HepG2 (cell line): ENCODE measurements around the gene CAST. TPM values are rescaled to one million over a fixed set of nuclear protein-coding genes. Genes with fewer than 3 reads are reported as not detected.

ENCODE experiments used
- ATAC-seq: fragments of 200-7000 bp; cut with Tn5 transposase; 3 replicates; pipeline ENCODE4 v1.9.1; 2020; ENCODE audit warnings: mild to moderate bottlenecking, moderate library complexity
- BruUV-seq: library from RNA; stranded (reverse); fragments of 400-500 nt; replicated peaks from 2 replicates; lab custom pipeline; 2021; lab: Mats Ljungman, UMichigan
- CTCF ChIA-PET: fragments of 300-600 bp; formaldehyde crosslinking; extraction: SDS; loops from one replicate; lab custom pipeline; 2021; ENCODE audit warnings: low total read pairs, inconsistent platforms, low intra/inter-chr PET ratio; lab: Yijun Ruan, JAX
- POLR2A ChIA-PET: fragments of 350-600 bp; sonication (Branson Sonifier 250); formaldehyde crosslinking; loops from one replicate; lab custom pipeline; 2020; ENCODE audit warnings: antibody characterized with exemption, inconsistent platforms; lab: Yijun Ruan, JAX
- DNase-seq: peaks from one replicate; pipeline ENCODE4 v3.0.0-alpha.2; 2015; ENCODE audit warnings: low spot score
- FAIRE-seq: peaks from 3 replicates; lab custom pipeline; 2011; peaks lifted over from hg19 to GRCh38; lab: Jason Lieb, UNC
- H2AFZ ChIP-seq: one replicate; pipeline ENCODE4 v1.6.1; 2011; ENCODE audit warnings: low read length, inconsistent platforms
- H3K27ac ChIP-seq: fragments of 300-600 bp; 3 replicates; pipeline ENCODE4 v1.8.0; 2011; ENCODE audit warnings: mixed run types, mild to moderate bottlenecking, mixed read lengths, low read length, inconsistent platforms; ENCODE audit not compliant: insufficient read depth; ENCODE audit errors: extremely low read length
- H3K27me3 ChIP-seq, 2 experiments: fragments of 200-600 bp in 1 of 2; 2 replicates in 1 of 2; 3 replicates in 1 of 2; pipeline versions ENCODE4 v1.6.0 to v1.8.0; 2011; ENCODE audit warnings: low read length in 2 of 2, mild to moderate bottlenecking in 2 of 2, moderate library complexity in 2 of 2, inconsistent platforms in 1 of 2; ENCODE audit not compliant: insufficient read depth in 2 of 2, control insufficient read depth in 1 of 2
- H3K36me3 ChIP-seq, 2 experiments: fragments of 200-600 bp in 1 of 2; replicated peaks in 1 of 2; 2 replicates in 1 of 2; 3 replicates in 1 of 2; pipeline versions ENCODE4 v1.5.1 to v1.8.0; 2011; ENCODE audit warnings: low read length in 2 of 2, inconsistent platforms in 1 of 2; ENCODE audit not compliant: insufficient read depth in 2 of 2, control insufficient read depth in 1 of 2
- H3K4me1 ChIP-seq: 2 replicates; pipeline ENCODE4 v1.5.1; 2012; ENCODE audit warnings: low read length, inconsistent platforms; ENCODE audit not compliant: insufficient read depth
- H3K4me2 ChIP-seq: 2 replicates; pipeline ENCODE4 v1.6.0; 2011; ENCODE audit warnings: low read depth, low read length, inconsistent platforms
- H3K4me3 ChIP-seq, 3 experiments: fragments of 200-600 bp in 1 of 3; sonication (generic), shearing (Covaris generic) in 1 of 3; replicated peaks in 1 of 3; 2 replicates each; pipeline ENCODE4 v1.5.1; 2011 to 2016; ENCODE audit warnings: low read length in 3 of 3, inconsistent platforms in 2 of 3, low read depth in 2 of 3, mild to moderate bottlenecking in 2 of 3, control low read depth in 1 of 3, mixed read lengths in 1 of 3; ENCODE audit not compliant: insufficient read depth in 1 of 3
- H3K79me2 ChIP-seq: one replicate; pipeline ENCODE4 v1.6.1; 2011; ENCODE audit warnings: low read length, inconsistent platforms; ENCODE audit not compliant: insufficient read depth
- H3K9ac ChIP-seq: 2 replicates; pipeline ENCODE4 v1.6.0; 2011; ENCODE audit warnings: mild to moderate bottlenecking, low read depth, low read length, inconsistent platforms; ENCODE audit not compliant: insufficient read depth
- H3K9me3 ChIP-seq: 2 replicates; pipeline ENCODE4 v1.5.1; 2012; ENCODE audit warnings: mild to moderate bottlenecking, low read length
- H4K20me1 ChIP-seq: 2 replicates; pipeline ENCODE4 v1.6.0; 2011; ENCODE audit warnings: inconsistent platforms, mild to moderate bottlenecking, low read length, moderate library complexity; ENCODE audit not compliant: insufficient read depth
- BRD4 ChIP-seq: sonication (generic); formaldehyde crosslinking; IDR thresholded peaks from 2 replicates; pipeline ENCODE4 v1.4.0; 2020; ENCODE audit warnings: missing genetic modification reagents
- CCAR2 ChIP-seq: fragments of 200-400 bp; formaldehyde crosslinking; optimal IDR thresholded peaks from 2 replicates; pipeline ENCODE3; 2018; ENCODE audit warnings: low read depth, mild to moderate bottlenecking, low read length, moderate library complexity
- HDAC1 ChIP-seq: sonication (generic); formaldehyde crosslinking; IDR thresholded peaks from 2 replicates; pipeline ENCODE4 v1.5.1; 2020; ENCODE audit warnings: mild to moderate bottlenecking, missing genetic modification reagents
- NR1H2 ChIP-seq: sonication (generic); formaldehyde crosslinking; IDR thresholded peaks from 2 replicates; pipeline ENCODE4 v1.8.1; 2022; ENCODE audit warnings: low read depth, missing genetic modification reagents, borderline replicate concordance
- PAF1 ChIP-seq: IDR thresholded peaks from 2 replicates; pipeline ENCODE4 v1.6.1; 2016; ENCODE audit warnings: missing genetic modification reagents, missing compliant biosample characterization
- PTBP1 ChIP-seq: fragments of 200-400 bp; formaldehyde crosslinking; IDR thresholded peaks from 2 replicates; pipeline ENCODE4 v1.6.1; 2018; ENCODE audit warnings: low read length, low read depth; ENCODE audit not compliant: poor library complexity, severe bottlenecking
- TOE1 ChIP-seq: sonication (generic); formaldehyde crosslinking; IDR thresholded peaks from 2 replicates; pipeline ENCODE4 v1.4.0; 2020; ENCODE audit warnings: mild to moderate bottlenecking, missing genetic modification reagents
- TRIM24 ChIP-seq: sonication (generic); formaldehyde crosslinking; IDR thresholded peaks from 2 replicates; pipeline ENCODE4 v1.8.0; 2022; ENCODE audit warnings: mild to moderate bottlenecking, missing genetic modification reagents
- ZBTB7A ChIP-seq: sonication (generic); formaldehyde crosslinking; IDR thresholded peaks from 2 replicates; pipeline ENCODE4 v1.8.0; 2022; ENCODE audit warnings: mild to moderate bottlenecking, missing genetic modification reagents
- ZFP90 ChIP-seq: sonication (generic); formaldehyde crosslinking; IDR thresholded peaks from 2 replicates; pipeline ENCODE4 v1.8.0; 2022; ENCODE audit warnings: missing genetic modification reagents, mild to moderate bottlenecking, inconsistent platforms, borderline replicate concordance
- ZKSCAN1 ChIP-seq: fragments of 150-350 bp; IDR thresholded peaks from 2 replicates; pipeline ENCODE4 v1.6.1; 2014; ENCODE audit warnings: low read length
- ZNF260 ChIP-seq: sonication (generic); formaldehyde crosslinking; IDR thresholded peaks from 2 replicates; pipeline ENCODE4 v1.4.0; 2020; ENCODE audit warnings: missing genetic modification reagents, low read depth, mild to moderate bottlenecking, borderline replicate concordance
- ZNF383 ChIP-seq: sonication (generic); formaldehyde crosslinking; IDR thresholded peaks from 2 replicates; pipeline ENCODE4 v1.4.0; 2020; ENCODE audit warnings: missing genetic modification reagents, mild to moderate bottlenecking, borderline replicate concordance
- ZNF562 ChIP-seq: sonication (generic); formaldehyde crosslinking; IDR thresholded peaks from 2 replicates; pipeline ENCODE4 v1.8.0; 2022; ENCODE audit warnings: missing genetic modification reagents, borderline replicate concordance
- ZNF644 ChIP-seq: IDR thresholded peaks from 2 replicates; pipeline ENCODE4 v1.6.1; 2016; ENCODE audit warnings: low read depth
- ZNF672 ChIP-seq: sonication (generic); formaldehyde crosslinking; IDR thresholded peaks from 2 replicates; pipeline ENCODE4 v1.8.1; 2022; ENCODE audit warnings: missing genetic modification reagents
- WGBS: methylation state at CpG from one replicate; pipeline ENCODE4 v1.1.6; 2017; ENCODE audit warnings: low lambda C conversion rate; 5-methylcytosine and 5-hydroxymethylcytosine counted together
- in situ Hi-C: cut with HindIII; loops from 2 replicates; pipeline ENCODE4 v1.10.0; 2017; ENCODE audit warnings: low pct_unique_long_range_greater_than_20kb; ENCODE audit not compliant: extremely low pct_ligation_motif_present
- intact Hi-C: fragments of 100-400 bp; cut with micrococcal nuclease; formaldehyde crosslinking; loops from one replicate; pipeline ENCODE4 v1.10.0; 2022; ENCODE audit not compliant: unreplicated experiment
- polyA plus RNA-seq, 8 experiments: library from polyadenylated mRNA; depleted of rRNA in 3 of 8; stranded (reverse) in 7 of 8; unstranded in 1 of 8; fragments of >200 nt; fragmentation: Illumina TruSeq in 4 of 8; extraction: Trizol in 4 of 8; gene quantifications; 2 replicates each; pipeline versions ENCODE4 v1.2.1 to v1.2.3, GENCODE V29; 2011 to 2016; ENCODE audit warnings: low read depth in 4 of 8, missing spikeins in 1 of 8, mixed read lengths in 1 of 8; ENCODE audit not compliant: insufficient read depth in 1 of 8
- total RNA-seq, 5 experiments: library from RNA; depleted of rRNA; stranded (reverse); fragments of >200 nt; fragmentation: Illumina TruSeq; extraction: Trizol; gene quantifications; 2 replicates each; pipeline ENCODE4 v1.2.3, GENCODE V29; 2016; ENCODE audit warnings: low read depth in 1 of 5
- TF ChIP-seq, protein P1 (sequence below), 2 experiments: IDR thresholded peaks; 2 replicates each; pipeline ENCODE4 v1.6.1; 2011 to 2012; ENCODE audit warnings: low read length in 2 of 2, borderline replicate concordance in 1 of 2, low read depth in 1 of 2, mild to moderate bottlenecking in 1 of 2, moderate library complexity in 1 of 2
- TF ChIP-seq, protein P2 (sequence below): sonication (generic); formaldehyde crosslinking; conservative IDR thresholded peaks from 2 replicates; pipeline ENCODE4 v1.5.0; 2020; ENCODE audit warnings: missing genetic modification reagents
- TF ChIP-seq, protein P3 (sequence below): sonication (generic); formaldehyde crosslinking; IDR thresholded peaks from 2 replicates; pipeline ENCODE4 v1.5.1; 2020; ENCODE audit warnings: missing genetic modification reagents, mild to moderate bottlenecking, borderline replicate concordance

The CAST gene
- total and polyA plus RNA-seq, 2 of the 13 experiments (the other 11 are each of a cell fraction or from before 2014, with no cell fraction given) = 42.1 to 67.6 TPM

DNA sequence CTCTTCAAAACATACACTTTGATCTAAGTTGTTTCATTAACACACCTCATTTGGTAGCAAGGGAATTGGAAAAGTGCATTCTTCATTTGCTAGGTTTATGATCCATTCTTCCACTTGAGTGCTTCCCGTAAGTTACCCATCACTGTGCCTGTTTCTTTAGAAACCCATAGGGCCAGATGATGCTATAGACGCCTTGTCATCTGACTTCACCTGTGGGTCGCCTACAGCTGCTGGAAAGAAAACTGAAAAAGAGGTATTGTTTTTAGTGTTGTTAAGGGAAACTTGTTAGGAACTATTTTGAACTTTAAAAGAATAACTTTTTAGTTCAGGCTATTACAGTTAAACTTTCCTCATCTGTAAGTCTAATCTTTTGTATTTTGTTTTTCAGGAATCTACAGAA, 78.9 kb downstream of the CAST start (continued):
- TF ChIP-seq, protein P1, sequence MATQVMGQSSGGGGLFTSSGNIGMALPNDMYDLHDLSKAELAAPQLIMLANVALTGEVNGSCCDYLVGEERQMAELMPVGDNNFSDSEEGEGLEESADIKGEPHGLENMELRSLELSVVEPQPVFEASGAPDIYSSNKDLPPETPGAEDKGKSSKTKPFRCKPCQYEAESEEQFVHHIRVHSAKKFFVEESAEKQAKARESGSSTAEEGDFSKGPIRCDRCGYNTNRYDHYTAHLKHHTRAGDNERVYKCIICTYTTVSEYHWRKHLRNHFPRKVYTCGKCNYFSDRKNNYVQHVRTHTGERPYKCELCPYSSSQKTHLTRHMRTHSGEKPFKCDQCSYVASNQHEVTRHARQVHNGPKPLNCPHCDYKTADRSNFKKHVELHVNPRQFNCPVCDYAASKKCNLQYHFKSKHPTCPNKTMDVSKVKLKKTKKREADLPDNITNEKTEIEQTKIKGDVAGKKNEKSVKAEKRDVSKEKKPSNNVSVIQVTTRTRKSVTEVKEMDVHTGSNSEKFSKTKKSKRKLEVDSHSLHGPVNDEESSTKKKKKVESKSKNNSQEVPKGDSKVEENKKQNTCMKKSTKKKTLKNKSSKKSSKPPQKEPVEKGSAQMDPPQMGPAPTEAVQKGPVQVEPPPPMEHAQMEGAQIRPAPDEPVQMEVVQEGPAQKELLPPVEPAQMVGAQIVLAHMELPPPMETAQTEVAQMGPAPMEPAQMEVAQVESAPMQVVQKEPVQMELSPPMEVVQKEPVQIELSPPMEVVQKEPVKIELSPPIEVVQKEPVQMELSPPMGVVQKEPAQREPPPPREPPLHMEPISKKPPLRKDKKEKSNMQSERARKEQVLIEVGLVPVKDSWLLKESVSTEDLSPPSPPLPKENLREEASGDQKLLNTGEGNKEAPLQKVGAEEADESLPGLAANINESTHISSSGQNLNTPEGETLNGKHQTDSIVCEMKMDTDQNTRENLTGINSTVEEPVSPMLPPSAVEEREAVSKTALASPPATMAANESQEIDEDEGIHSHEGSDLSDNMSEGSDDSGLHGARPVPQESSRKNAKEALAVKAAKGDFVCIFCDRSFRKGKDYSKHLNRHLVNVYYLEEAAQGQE (IDR thresholded peaks at IDR 0.05; ENCODE audit: borderline replicate concordance in 1 of 2, low read depth in 1 of 2, low read length in 2 of 2) = no peak
- no peak for TF ChIP-seq TRIM24 (CRISPR knock-in tag)
- TF ChIP-seq ZNF672 = no peak
- TF ChIP-seq PTBP1 = no peak

DNA sequence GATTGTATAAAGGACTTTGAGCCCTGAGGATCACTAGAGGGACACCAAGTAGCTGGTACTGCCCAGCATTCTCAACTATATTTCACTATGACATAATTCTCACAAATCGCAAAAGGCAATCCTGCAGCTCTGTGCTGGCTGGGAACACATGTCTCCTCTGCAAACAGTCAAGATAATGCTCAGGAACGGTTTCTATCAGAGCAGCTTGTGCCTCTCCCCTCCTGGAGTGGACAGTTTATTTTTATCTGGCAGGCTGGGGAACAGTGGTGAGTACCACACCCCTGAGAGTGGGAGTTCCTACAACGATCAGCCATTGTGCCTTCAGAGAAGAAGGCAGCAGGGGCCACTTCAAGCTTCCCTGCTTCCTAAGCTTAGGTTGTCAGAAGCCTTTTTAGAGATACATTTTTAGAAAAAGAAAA, 79.7 kb downstream of the CAST start:
- in situ Hi-C loops (no loop called here), intact Hi-C loops (no loop called here)
- H3K9me3 ChIP-seq = no peaks in the 10 kb centered on the region
- H3K4me2 ChIP-seq = no peak overlapping the region
- H3K79me2 ChIP-seq = no peaks in the 10 kb centered on the region
- FAIRE-seq (no peak), DNase-seq (no peak), ATAC-seq (no peak)
- no peak overlapping the region for H2AFZ ChIP-seq
- ChIA-PET CTCF (no interaction called here), POLR2A (no interaction called here)
- peaks cover 9 to 56% of the 10 kb centered on the region in 2 experiments for H3K36me3 ChIP-seq
- no peaks in the 10 kb centered on the region for H3K27me3 ChIP-seq
- 96% methylated on average over 3 of the region's 3 CpGs for WGBS
- H4K20me1 ChIP-seq = no peaks in the 10 kb centered on the region
- no peak overlapping the region for H3K27ac ChIP-seq
- H3K9ac ChIP-seq = no peak overlapping the region
- H3K4me1 ChIP-seq = no peaks in the 10 kb centered on the region
- H3K4me3 ChIP-seq = no peak overlapping the region
- BruUV-seq = no TSS peak
- no peak for TF ChIP-seq ZNF383 (CRISPR knock-in tag)
- no peak for TF ChIP-seq ZNF260 (CRISPR knock-in tag)
- no peak for TF ChIP-seq BRD4
- no peak for TF ChIP-seq ZKSCAN1
- no peak for TF ChIP-seq ZNF644 (CRISPR knock-in tag)
- no peak for TF ChIP-seq NR1H2 (CRISPR knock-in tag)
- TF ChIP-seq, protein P2, sequence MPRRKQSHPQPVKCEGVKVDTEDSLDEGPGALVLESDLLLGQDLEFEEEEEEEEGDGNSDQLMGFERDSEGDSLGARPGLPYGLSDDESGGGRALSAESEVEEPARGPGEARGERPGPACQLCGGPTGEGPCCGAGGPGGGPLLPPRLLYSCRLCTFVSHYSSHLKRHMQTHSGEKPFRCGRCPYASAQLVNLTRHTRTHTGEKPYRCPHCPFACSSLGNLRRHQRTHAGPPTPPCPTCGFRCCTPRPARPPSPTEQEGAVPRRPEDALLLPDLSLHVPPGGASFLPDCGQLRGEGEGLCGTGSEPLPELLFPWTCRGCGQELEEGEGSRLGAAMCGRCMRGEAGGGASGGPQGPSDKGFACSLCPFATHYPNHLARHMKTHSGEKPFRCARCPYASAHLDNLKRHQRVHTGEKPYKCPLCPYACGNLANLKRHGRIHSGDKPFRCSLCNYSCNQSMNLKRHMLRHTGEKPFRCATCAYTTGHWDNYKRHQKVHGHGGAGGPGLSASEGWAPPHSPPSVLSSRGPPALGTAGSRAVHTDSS = no peak
- no peak for TF ChIP-seq CCAR2
- TF ChIP-seq ZFP90 (CRISPR knock-in tag) = no peak
- no peak for TF ChIP-seq TOE1
- TF ChIP-seq, protein P3, sequence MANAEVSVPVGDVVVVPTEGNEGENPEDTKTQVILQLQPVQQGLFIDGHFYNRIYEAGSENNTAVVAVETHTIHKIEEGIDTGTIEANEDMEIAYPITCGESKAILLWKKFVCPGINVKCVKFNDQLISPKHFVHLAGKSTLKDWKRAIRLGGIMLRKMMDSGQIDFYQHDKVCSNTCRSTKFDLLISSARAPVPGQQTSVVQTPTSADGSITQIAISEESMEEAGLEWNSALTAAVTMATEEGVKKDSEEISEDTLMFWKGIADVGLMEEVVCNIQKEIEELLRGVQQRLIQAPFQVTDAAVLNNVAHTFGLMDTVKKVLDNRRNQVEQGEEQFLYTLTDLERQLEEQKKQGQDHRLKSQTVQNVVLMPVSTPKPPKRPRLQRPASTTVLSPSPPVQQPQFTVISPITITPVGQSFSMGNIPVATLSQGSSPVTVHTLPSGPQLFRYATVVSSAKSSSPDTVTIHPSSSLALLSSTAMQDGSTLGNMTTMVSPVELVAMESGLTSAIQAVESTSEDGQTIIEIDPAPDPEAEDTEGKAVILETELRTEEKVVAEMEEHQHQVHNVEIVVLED (CRISPR knock-in tag) = no peak
- no peak for TF ChIP-seq PAF1 (CRISPR knock-in tag)
- TF ChIP-seq ZNF562 (CRISPR knock-in tag) = no peak
- TF ChIP-seq HDAC1 (CRISPR knock-in tag) = no peak
- TF ChIP-seq ZBTB7A (CRISPR knock-in tag) = no peak
